ENCODE results near the gene GATAD2A. TPM values are rescaled to one million over a fixed set of nuclear protein-coding genes. Genes with fewer than 3 reads are reported as not detected.

Gene GATAD2A
- total and polyA plus RNA-seq, 2 of the 13 experiments (the other 11 are each of a cell fraction or from before 2014, with no cell fraction given) = 16.8 to 28.6 TPM

GRCh38 chr19:19514881-19515641 lies 109.6 kb downstream of the GATAD2A start, which contains the start of gene TSSK6 (continued):
- TF ChIP-seq ZBTB37 (CRISPR knock-in tag; IDR thresholded peaks at IDR 0.05) = no peak
- TF ChIP-seq SOX5 (CRISPR knock-in tag; IDR thresholded peaks at IDR 0.05; ENCODE audit: borderline replicate concordance) = no peak
- peak; percentile 59 for TF ChIP-seq AGO2 (optimal IDR thresholded peaks at IDR 0.05; ENCODE audit: low read depth, low read length)
- TF ChIP-seq MBD4 (IDR thresholded peaks at IDR 0.05; ENCODE audit: borderline replicate concordance, low read length) = no peak
- no peak for TF ChIP-seq DNMT3B (CRISPR knock-in tag; conservative IDR thresholded peaks at IDR 0.05)
- no peak for TF ChIP-seq ZBTB1 (CRISPR knock-in tag; IDR thresholded peaks at IDR 0.05; ENCODE audit: borderline replicate concordance)
- TF ChIP-seq ZNF670 (CRISPR knock-in tag; IDR thresholded peaks at IDR 0.05; ENCODE audit: borderline replicate concordance) = 0 out of 2 replicates have a peak, but pooled peaks have one; percentile 44
- TF ChIP-seq ZKSCAN5 (CRISPR knock-in tag; IDR thresholded peaks at IDR 0.05) = no peak
- TF ChIP-seq AKAP8 (CRISPR knock-in tag; IDR thresholded peaks at IDR 0.05) = no peak
- TF ChIP-seq ZNF639 (CRISPR knock-in tag; conservative IDR thresholded peaks at IDR 0.05) = no peak
- no peak for TF ChIP-seq ZNF569 (CRISPR knock-in tag; IDR thresholded peaks at IDR 0.05; ENCODE audit: borderline replicate concordance)
- TF ChIP-seq ZNF253 (CRISPR knock-in tag; IDR thresholded peaks at IDR 0.05; ENCODE audit: borderline replicate concordance) = no peak
- no peak for TF ChIP-seq NFYB (CRISPR knock-in tag; IDR thresholded peaks at IDR 0.05)
- no peak for TF ChIP-seq ZNF451 (CRISPR knock-in tag; IDR thresholded peaks at IDR 0.05)
- TF ChIP-seq HOXA3 (CRISPR knock-in tag; IDR thresholded peaks at IDR 0.05) = peak; percentile 30; the same call in 1 of the 2 replicates
- TF ChIP-seq ZNF17 (CRISPR knock-in tag; IDR thresholded peaks at IDR 0.05) = no peak
- TF ChIP-seq ZNF350 (CRISPR knock-in tag; IDR thresholded peaks at IDR 0.05; ENCODE audit: borderline replicate concordance, low read depth) = no peak
- TF ChIP-seq ZNF598 (CRISPR knock-in tag; IDR thresholded peaks at IDR 0.05; ENCODE audit: borderline replicate concordance) = no peak
- TF ChIP-seq LBX2 (CRISPR knock-in tag; IDR thresholded peaks at IDR 0.05; ENCODE audit: borderline replicate concordance) = no peak
- TF ChIP-seq ZNF251 (CRISPR knock-in tag; IDR thresholded peaks at IDR 0.05) = no peak
- no peak for TF ChIP-seq ASH2L (IDR thresholded peaks at IDR 0.05; ENCODE audit: insufficient read length, low read depth, low read length)
- TF ChIP-seq ZNF225 (CRISPR knock-in tag; IDR thresholded peaks at IDR 0.05) = no peak
- no peak for TF ChIP-seq NFYC (CRISPR knock-in tag; IDR thresholded peaks at IDR 0.05)
- TF ChIP-seq RFX5 (IDR thresholded peaks at IDR 0.05; ENCODE audit: low read depth, low read length) = no peak
- TF ChIP-seq ARHGAP35 (CRISPR knock-in tag; IDR thresholded peaks at IDR 0.05; ENCODE audit: borderline replicate concordance) = no peak
- no peak for TF ChIP-seq TCF7 (IDR thresholded peaks at IDR 0.05; ENCODE audit: low read depth)
